DMS153 treated with DMSO at 0.1 percent for 48 hours (cell line): ENCODE measurements around the gene ECE2.
"Not testable (repeated sequence)": the region's sequence is repeated elsewhere in the genome, so short reads cannot be mapped to it uniquely, and the experiment has no call there.

ENCODE experiments used
- DNase-seq: peaks from one replicate; lab custom pipeline; 2025; ENCODE audit not compliant: unreplicated experiment; lab: John Stamatoyannopoulos, UW

Gene ECE2

GRCh38 chr3:184335661-184336546 lies 60.1 kb downstream of the ECE2 start:
- DNase-seq = peak; percentile 46

- peak; percentile 53 for DNase-seq
Measured at GRCh38 chr3:184336547-184337398, 61.0 kb downstream of the ECE2 start.

DNA sequence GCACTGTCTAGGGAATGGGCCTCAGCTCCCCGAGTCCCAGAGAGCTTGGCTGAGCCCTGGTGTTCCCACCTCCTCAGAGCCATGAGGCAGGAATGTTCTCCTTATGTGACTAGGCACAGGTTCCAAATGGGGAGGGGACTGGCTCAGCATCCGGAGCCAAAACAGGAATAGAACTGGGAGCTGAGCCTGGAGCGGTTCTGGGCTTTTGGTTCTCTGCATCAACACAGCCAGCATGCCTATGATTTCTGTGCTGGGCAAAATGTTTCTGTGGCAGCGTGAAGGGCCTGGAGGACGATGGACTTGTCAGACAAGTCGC lies 61.5 kb downstream of the ECE2 start, which contains the start of gene FAM131A:
FAM131A (plus strand) TSS at position 202 of the 316 bp plus-strand sequence; CDS start at position 233, 31 bp downstream.
- no peak for DNase-seq

- no peak for DNase-seq
Measured at GRCh38 chr3:184337981-184338380, 62.2 kb downstream of the ECE2 start.

DNA sequence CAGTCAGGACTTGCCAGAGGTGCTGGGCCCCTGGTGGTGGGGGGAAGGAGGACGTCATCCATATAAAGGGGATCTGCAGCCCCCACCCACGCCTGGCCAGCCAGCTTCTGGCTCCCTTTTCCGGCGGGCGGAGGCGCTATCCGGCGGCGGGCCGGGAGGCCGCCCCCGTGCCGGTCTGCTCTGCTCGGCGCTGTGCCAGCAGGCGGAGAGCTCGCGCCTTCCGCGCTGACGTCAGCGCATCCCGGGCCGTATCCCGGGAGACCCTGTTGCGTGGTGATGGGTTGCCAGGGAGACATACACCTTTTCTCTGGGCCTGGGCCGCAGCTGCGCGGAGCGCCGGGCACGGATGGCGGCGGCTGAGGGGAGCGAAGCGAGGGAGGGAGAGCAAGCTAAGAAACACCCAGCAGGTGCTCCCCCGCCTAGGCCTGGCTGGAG lies 62.7 kb downstream of the ECE2 start:
- DNase-seq = peak; percentile 91

DNA sequence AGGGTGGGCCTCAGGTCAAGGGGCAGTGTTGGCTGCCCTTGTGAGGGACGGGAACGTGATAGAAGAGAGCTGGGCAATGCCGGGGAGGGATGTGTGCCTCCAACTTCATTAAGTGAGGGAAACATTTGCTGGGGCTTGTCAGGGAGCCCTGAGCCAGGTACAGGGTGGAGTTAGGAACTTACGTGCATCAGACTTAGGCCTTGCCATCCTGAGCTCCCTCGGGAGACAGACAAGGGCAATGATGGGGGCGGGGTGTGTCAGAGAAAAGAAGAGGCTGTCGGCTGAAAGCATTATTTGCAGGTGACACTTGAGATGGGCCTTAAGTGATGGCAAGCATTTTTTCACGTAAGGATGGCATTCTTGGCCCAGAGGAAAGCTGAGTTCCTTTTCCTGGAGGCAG lies 63.2 kb downstream of the ECE2 start:
- peak; percentile 44 for DNase-seq

GRCh38 chr3:184339451-184340135 lies 63.8 kb downstream of the ECE2 start:
- not testable (repeated sequence) for DNase-seq

- DNase-seq = no peak
Measured at GRCh38 chr3:184341925-184342324, 66.1 kb downstream of the ECE2 start.
